ENCODE measurements around the gene GIN1.
"Not testable (repeated sequence)": the region's sequence is repeated elsewhere in the genome, so short reads cannot be mapped to it uniquely, and the experiment has no call there.

Gene GIN1

DNA sequence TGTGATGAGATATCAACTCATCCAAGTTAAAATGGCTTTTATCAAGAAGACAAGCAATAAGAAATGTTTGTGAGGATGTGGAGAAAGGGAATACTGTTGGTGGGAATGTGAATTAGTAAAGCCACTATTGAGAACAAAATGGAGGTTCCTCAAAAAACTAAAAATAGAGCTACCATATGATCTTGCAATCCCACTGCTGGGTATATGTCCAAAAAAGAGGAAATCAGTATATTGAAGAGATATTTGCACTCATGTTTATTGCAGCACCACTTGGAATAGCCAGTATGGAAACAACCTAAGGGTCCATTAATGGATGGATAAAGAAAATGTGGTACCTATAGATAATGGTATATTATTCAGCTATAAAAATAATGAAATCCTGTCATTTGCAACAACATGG, 25.3 kb upstream of the GIN1 start:
- no peaks in the 10 kb centered on the region for H3K79me2 ChIP-seq
- H3K27ac ChIP-seq, result no peak overlapping the region
- H3K4me2 ChIP-seq (ENCODE audit: low read length), result no peak overlapping the region
- H3K9ac ChIP-seq, result no peak overlapping the region
- no peak overlapping the region for H3K4me3 ChIP-seq (ENCODE audit: low read depth, low read length)
- no peaks in the 10 kb centered on the region for H3K27me3 ChIP-seq (ENCODE audit: control insufficient read depth, insufficient read depth, low read length)
- H3K36me3 ChIP-seq (ENCODE audit: control insufficient read depth, insufficient read depth, low read length), result no peaks in the 10 kb centered on the region
- no peaks in the 10 kb centered on the region for H3K9me3 ChIP-seq (ENCODE audit: control insufficient read depth, low read length)
- no peaks in the 10 kb centered on the region for H3K4me1 ChIP-seq
- H2AFZ ChIP-seq, result no peak overlapping the region
- TF ChIP-seq, protein P1, sequence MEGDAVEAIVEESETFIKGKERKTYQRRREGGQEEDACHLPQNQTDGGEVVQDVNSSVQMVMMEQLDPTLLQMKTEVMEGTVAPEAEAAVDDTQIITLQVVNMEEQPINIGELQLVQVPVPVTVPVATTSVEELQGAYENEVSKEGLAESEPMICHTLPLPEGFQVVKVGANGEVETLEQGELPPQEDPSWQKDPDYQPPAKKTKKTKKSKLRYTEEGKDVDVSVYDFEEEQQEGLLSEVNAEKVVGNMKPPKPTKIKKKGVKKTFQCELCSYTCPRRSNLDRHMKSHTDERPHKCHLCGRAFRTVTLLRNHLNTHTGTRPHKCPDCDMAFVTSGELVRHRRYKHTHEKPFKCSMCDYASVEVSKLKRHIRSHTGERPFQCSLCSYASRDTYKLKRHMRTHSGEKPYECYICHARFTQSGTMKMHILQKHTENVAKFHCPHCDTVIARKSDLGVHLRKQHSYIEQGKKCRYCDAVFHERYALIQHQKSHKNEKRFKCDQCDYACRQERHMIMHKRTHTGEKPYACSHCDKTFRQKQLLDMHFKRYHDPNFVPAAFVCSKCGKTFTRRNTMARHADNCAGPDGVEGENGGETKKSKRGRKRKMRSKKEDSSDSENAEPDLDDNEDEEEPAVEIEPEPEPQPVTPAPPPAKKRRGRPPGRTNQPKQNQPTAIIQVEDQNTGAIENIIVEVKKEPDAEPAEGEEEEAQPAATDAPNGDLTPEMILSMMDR (IDR thresholded peaks at IDR 0.05), result no peak

DNA sequence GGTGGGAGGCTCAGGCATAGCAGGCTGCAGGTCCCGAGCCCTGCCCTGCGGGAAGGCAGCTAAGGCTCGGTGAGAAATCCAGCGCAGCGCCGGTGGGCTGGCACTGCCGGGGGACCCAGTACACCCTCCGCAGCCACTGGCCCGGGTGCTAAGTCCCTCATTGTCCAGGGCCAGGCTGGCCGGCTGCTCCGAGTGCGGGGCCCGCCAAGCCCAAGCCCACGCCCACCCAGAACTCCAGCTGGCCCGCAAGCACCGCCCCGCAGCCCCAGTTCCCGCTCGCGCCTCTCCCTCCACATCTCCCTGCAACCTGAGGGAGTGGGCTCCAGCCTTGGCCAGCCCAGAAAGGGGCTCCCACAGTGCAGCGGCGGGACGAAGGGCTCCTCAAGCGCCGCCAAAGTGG, 22.2 kb upstream of the GIN1 start:
- not testable (repeated sequence) for H3K79me2 ChIP-seq; H3K9ac ChIP-seq; H3K4me1 ChIP-seq; H3K27ac ChIP-seq; H2AFZ ChIP-seq; H3K36me3 ChIP-seq (ENCODE audit: control insufficient read depth, insufficient read depth, low read length); H3K9me3 ChIP-seq (ENCODE audit: control insufficient read depth, low read length); H3K27me3 ChIP-seq (ENCODE audit: control insufficient read depth, insufficient read depth, low read length); H3K4me3 ChIP-seq (ENCODE audit: low read depth, low read length); H3K4me2 ChIP-seq (ENCODE audit: low read length)

- Histone ChIP-seq H3K36me3 (ENCODE audit: control insufficient read depth, insufficient read depth, low read length) (no peaks in the 10 kb centered on the region), H2AFZ (no peak overlapping the region), H3K27me3 (ENCODE audit: control insufficient read depth, insufficient read depth, low read length) (no peaks in the 10 kb centered on the region), H3K9ac (no peak overlapping the region), H3K4me3 (ENCODE audit: low read depth, low read length) (no peak overlapping the region), H3K79me2 (no peaks in the 10 kb centered on the region), H3K4me2 (ENCODE audit: low read length) (no peak overlapping the region), H3K9me3 (ENCODE audit: control insufficient read depth, low read length) (no peaks in the 10 kb centered on the region), H3K4me1 (no peaks in the 10 kb centered on the region), H3K27ac (no peak overlapping the region)
- TF ChIP-seq, protein P1 (IDR thresholded peaks at IDR 0.05), result peak; percentile 89
These were observed 19.4 kb upstream of the GIN1 start for GRCh38 chr5:103139264-103139865.

DNA sequence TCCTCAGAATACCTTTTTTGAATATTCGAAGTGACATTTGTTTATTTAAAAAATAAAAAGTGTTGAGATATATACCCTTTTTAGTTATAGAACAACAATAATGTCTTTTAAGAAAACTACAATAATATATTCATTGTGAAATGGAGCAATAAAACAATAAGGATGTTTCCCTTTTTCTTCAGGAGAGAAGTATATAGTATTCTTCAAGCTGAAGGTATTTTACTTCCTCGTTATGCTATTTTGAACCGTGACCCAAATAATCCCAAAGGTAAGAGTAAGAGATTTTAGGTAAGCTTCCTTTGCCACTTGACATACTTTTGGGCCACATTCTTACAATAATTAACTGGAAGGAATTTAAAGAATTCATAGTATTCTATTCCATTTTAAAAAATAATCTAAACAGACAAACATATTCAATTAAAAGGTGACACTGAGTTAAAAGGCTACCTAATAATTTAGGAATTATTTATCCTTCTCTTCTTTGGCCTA, 18.3 kb upstream of the GIN1 start:
- Histone ChIP-seq H3K36me3 (ENCODE audit: control insufficient read depth, insufficient read depth, low read length) (no peaks in the 10 kb centered on the region), H3K27me3 (ENCODE audit: control insufficient read depth, insufficient read depth, low read length) (no peaks in the 10 kb centered on the region), H3K79me2 (no peaks in the 10 kb centered on the region), H2AFZ (no peak overlapping the region), H3K9ac (no peak overlapping the region), H3K4me2 (ENCODE audit: low read length) (no peak overlapping the region), H3K27ac (no peak overlapping the region), H3K9me3 (ENCODE audit: control insufficient read depth, low read length) (no peaks in the 10 kb centered on the region), H3K4me1 (no peaks in the 10 kb centered on the region), H3K4me3 (ENCODE audit: low read depth, low read length) (no peak overlapping the region)
- TF ChIP-seq, protein P1 (IDR thresholded peaks at IDR 0.05), result no peak

DNA sequence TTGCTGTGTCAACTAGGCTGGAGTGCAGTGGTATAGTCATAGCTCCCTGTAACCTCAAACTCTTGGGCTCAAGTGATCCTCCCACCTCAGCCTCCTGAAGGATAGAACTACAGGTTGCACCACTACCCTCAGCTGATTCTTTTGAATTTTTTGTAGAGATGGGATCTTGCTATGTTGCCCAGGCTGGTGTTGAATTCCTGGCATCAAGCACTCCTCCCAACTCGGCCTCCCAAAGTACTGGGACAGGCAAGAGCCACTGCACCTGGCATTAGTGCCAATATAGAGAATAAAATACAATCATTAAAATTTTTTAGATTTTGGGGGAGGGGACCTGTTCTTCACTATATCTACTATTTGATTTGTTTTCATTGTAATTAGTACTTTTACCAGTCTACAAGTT, 15.5 kb upstream of the GIN1 start:
- TF ChIP-seq, protein P1 (IDR thresholded peaks at IDR 0.05), result no peak
- H2AFZ ChIP-seq, result no peak overlapping the region
- no peaks in the 10 kb centered on the region for H3K27me3 ChIP-seq (ENCODE audit: control insufficient read depth, insufficient read depth, low read length)
- no peaks in the 10 kb centered on the region for H3K4me1 ChIP-seq
- no peaks in the 10 kb centered on the region for H3K79me2 ChIP-seq
- H3K4me3 ChIP-seq (ENCODE audit: low read depth, low read length), result no peak overlapping the region
- no peaks in the 10 kb centered on the region for H3K36me3 ChIP-seq (ENCODE audit: control insufficient read depth, insufficient read depth, low read length)
- H3K4me2 ChIP-seq (ENCODE audit: low read length), result no peak overlapping the region
- H3K9ac ChIP-seq, result no peak overlapping the region
- no peaks in the 10 kb centered on the region for H3K9me3 ChIP-seq (ENCODE audit: control insufficient read depth, low read length)
- H3K27ac ChIP-seq, result no peak overlapping the region
